GM21367 (cell line): ENCODE measurements around the gene LRRN2.

Experiments used
- ATAC-seq: cut with Tn5 transposase; IDR thresholded peaks from one replicate; pipeline ENCODE4 v1.9.1; 2021; ENCODE audit not compliant: unreplicated experiment

Gene LRRN2

DNA sequence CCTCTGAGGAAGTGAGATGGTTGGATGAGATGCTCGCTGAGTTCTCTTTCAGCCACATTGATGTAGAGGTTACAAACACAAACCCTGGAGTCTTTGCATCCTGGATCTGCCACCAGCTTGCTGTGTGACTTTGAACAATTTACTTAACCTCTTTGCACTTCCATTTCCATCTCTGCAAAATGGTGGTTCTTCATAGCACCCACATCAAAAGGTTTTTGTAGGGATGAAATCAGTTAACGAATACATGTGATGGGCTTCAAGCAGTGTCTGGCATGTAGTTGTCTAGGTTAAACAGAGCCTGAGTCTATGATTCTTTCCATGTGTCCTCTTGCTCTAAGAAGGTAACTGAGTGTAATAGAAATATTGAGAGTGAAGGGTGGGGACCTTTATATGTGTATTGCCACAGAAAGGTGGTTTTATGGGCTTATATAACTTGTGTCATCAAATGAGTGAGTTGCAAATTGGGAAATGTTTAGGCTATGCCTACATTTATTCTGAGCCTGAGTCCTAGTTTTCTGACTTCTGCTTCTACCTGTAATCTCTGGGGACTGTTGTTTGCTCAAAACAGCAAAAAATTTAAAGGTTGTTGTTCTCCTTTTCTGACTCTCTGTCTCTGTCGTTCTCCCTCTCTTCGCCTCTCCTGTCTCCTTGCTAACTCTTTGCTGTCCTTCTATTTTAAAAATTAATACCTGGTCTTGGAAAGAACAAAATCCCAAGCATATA lies 27.3 kb upstream of the LRRN2 start:
- ATAC-seq = no peak

DNA sequence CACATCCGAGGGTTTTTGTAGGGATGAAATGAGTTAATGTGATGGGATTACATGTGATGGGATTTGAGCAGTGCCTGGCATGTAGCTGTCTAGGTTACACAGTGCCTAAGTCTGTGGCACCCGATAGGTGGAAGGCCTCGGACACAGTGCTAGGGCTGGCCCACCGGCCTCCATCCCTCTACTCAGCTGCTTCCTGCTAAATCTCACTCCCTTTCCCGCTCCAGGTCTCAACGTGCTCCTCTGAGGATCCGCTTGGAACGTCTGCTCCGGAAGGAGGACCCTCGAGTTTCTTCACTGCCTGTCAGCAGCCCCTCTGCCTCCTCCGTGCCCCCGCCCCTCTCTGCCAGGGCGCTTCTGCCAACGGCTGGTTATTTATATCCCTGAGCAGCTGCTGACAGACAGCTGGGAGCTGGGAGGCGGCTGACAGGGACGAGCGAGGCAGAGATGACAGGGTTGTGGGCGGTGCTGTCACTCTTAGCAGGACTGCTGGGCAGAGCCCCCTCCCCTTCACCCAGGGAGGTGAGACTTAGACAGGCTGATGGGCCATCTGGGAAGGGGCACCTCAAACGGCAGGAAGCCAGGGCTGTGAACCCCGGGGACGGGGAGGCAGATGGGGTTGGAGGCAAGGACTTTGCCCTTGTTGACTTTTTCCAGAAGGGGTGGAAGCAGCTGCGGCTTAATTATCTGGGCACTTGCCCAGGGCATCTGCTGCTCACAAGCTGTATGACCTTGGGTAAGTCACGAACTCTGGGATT lies 26.6 kb upstream of the LRRN2 start:
- ATAC-seq = no peak

DNA sequence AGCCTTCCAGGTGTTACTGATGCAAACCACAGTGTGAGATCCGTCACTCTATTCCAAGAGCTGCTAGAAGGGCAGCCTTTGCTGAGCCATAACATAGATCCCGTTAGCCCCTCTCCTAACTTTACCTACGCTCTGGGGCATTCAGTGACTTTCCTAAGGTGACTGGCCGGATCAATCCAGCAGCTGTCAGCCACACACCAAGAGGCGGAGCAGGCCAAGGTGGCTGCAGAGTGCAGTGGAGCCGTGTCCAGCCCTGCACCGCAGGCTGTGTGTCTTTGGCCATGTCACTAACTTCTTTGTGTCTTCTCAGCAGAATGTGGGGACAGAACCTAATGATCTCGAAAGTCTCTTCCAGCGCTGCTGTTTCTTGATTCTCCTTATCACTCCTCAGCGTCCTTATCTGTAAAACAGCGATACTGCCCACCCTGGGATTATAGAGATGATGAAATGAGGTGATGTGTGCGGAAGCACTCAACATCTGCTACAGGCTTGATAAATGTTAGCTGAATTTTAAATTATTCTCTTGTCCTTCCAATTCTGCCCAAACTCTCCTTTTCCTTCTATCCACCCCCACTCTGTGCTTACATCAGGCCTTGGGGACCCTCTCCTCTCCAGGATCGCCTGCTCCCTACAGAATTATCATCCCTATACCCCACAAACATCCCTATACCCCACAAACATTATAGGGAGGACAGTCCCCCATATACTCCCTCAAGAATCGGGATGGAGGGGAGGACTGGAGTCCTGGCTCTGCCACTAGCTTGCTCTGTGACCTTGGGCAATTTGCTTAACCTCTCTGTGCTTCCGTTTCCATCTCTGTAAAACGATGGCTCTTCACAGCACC lies 25.8 kb upstream of the LRRN2 start:
- ATAC-seq = no peak

DNA sequence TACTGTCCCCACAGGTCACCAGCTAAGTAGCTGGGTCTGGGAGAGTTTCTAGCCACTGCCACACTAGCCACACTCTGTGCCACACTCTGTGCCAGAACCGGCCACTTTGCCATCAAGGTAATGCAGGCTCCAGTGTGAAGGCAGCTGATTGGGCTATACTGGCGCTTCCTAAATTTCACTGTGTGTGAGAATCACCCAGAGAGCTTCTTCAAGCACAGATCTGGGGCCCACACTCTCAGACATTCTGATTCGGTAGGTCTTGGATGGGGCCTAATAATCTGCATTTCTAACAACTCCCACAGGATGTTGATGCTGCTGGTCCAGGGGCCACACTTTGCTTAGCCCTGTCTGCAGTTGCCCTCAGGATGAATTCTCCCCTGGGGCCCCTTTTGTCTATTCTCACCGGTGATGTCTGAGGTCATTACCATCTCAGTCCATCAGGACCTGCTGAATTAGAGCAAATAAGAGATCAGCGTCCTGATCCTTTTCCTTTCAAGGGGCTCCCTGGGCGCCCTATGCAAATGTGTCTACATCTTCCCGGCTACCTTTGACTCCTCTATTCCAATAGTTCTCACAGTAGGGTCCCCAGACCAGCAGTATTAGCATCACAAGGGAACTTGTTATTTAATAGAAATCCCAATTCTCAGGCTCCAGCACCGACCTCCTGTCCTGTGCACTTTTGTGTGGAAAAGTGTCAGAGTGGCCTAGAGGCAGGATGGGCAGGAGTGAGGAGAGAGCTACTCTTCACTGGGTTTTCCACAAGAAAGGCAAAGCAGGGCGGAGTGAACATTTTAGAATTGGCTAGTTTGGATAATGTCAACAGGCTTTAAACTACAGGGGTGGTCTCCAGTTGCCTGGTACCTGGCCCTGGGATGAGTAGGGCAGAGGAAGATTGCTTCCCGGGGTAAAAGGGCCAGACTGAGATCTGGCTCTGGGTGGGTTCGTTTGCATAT lies 24.7 kb upstream of the LRRN2 start:
- ATAC-seq = no peak

DNA sequence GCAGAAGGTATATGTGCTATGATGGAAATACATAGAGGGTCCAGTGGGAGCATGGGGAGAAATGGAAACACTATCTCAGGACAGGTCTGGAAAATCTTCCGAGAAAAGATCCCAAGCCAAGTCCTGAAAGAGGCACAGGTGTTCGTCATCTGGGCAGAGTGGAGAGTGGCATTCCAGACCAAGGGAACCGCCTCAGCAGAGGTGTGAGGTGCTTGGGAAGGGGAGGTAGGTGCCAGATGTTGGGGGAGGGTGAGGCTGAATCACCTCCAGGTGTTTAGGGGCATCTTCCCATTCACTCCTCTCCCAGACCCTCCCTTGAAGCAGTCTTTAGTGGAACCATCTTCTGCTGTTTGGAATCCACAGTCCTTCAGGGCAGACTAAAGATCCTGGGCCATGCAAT lies 23.5 kb upstream of the LRRN2 start:
- no peak for ATAC-seq

DNA sequence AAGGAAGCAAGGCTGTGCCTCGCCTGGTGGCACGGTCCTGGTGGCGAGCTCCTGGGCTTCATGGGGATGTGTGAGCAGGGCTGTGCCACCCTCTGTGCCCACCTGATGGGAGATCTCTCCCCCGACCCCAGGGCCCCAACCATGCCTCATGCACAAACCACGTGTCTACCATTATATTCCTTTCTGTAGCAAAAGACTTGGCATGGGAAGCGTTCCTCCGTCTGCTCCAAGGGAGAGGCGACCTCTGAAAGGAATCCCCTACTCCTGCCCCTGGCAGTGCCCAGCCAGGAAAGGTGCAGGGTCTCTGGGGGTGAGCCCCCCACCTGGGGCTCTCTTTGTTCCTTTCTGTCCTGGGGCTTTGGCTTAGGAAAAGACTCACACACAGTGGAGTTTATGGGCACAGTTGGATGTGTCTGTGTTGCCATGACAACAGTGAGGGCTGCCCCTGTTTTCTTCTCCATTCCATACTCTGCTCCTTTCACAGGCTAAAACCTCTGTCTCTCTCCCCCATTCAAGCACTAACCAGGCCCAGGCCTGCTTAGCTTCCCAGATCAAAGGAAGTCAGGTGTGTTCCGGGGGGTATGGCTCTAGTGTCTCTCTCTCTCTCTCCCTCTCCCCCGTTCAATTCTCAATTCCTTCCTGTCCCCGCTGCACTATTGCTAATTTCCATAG lies 21.4 kb upstream of the LRRN2 start:
- no peak for ATAC-seq

DNA sequence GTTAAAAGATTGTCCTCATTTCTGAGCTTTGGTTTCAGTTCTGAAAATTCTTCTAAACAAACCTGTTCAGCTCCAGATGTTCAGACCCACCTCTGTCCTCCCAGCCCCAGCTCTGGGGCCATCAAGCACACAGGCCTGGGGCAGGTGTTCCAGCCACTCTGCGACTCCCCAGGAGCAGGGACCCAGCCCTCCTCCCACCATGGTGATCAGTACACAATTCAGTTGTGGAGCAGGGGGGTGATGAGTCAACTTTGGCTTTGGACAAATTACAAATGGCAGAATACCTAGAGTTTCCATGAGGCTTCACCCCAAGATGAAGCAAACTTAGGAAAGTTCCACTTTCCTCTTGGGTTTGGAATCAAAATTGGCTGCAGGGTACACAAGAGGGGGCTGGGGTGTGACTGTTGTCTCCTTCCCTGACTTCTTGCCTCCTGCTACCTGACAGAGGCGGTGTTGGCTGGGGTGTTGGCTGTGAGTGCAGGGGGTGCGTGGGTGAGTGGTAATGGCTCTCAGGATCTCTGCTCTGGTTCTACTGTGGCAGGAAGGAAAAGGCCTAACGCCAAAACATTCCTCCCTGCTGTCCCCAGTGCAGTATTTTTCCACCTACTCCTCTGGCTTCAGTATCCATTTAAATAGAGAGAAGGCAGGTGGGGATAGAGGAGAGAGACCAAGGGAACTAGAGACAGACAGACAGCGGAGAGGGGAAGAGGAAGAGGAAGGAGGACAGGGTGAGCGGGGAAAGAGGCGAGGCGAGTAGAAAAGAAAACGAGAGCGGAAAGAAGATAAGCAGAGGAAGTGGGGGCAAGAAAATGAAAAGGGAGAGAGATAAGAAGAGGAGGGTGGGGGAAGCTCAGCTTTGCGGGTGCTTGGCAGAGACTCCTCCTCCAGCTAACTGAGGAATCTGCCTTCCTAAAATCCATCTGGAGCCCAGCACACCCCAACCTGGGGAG lies 20.6 kb upstream of the LRRN2 start:
- no peak for ATAC-seq

DNA sequence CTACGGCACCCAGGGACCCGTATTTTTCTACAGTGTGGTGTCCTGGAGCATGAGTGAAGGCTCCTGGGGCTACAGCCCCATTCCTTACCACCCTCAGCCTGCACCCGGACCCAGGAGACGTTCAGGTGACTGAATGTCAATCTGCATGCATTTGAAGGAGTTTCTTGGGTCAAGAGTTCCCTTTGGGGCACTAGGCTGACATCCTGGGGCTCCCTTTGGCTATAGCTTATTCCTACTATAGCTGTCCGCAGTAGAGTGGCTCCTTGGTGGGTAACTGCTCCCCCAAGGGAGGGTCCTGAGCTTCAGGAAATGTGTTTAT lies 19.9 kb upstream of the LRRN2 start:
- no peak for ATAC-seq

DNA sequence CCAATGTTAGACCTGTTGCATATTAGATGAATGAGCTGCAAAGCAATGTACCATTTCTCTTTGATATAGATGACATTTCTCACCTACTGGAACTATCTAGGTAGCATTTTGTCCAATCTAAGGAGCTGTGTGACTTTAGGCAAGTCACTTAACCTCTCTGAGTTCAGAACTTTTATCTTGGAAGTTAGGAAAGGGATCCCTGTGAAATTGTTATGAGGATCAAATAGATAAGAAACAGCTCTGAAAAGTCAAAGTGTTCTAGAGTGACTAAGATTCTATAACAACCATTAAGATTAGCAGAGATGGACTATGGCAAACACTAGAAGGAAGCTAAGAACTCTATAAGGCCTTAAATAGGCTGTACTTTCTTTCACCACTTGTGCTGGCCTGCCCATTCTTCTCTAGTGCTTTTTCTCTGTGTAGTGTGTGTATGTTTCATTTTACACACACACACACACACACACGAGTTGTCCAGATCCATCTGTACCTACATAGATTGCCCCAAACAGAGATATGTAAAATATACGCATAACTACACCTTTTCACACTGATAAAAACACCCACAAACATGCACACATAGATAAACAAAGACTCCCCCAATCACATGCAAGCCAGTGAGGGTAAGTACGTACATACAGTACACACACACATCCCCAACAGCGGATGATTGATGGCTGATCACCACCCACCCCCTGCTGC lies 19.4 kb upstream of the LRRN2 start:
- ATAC-seq = no peak

DNA sequence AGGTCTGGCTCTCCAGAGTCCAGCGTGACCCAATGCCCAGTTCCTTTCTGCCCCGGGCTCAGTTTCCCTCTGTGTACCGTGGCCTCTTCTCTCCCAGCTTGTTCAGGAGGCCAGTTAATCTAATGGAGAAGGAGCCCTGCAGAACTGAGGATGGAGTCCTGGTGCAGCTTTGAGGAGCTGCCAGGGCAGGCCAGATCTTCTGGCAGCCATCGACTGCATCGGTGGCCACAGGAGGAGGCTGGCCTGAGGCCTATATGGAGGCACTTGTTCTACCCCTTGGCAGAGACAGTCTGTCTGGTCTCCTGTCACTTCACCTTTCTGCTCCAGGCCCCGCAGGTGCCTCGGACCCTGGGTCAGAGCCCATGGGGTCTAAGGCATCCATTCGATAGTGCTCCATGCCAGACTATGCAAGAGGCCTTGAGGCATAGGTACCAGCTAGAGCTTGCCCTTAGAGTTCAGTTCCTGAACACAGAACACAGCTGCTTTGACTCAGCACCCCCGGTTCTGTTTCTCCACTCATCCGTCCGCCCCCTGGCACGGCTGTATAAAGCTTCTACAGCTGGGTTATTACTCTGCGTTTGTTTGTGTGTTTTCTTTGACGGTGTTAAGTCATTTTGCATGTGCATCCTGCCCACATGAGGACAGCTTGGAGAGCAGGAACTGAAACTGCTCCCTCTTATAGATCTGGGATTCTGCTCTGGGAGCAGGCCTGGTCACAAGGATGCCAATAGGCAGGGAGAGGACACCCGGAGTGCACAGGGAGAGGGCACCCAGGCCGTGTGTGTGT lies 18.5 kb upstream of the LRRN2 start:
- no peak for ATAC-seq

DNA sequence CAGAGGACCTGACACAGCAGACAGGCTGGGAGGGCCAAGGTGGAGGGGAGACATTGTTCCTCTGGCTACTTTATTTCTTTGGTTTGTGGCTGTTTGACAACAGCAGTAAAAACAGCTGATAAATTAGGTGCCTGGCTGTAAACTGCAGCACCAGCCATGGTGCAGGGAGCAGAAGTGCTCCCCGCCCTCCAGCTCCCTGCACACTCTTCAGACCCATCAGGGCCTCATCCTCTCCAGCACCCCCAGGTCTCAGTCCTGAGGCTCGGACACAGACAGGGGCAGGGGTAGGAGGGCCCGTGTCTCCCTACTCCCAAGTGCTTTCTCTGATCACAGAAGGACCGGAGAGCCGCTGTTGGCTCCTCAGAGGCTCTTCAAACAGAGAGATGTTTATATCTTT lies 17.7 kb upstream of the LRRN2 start:
- no peak for ATAC-seq

DNA sequence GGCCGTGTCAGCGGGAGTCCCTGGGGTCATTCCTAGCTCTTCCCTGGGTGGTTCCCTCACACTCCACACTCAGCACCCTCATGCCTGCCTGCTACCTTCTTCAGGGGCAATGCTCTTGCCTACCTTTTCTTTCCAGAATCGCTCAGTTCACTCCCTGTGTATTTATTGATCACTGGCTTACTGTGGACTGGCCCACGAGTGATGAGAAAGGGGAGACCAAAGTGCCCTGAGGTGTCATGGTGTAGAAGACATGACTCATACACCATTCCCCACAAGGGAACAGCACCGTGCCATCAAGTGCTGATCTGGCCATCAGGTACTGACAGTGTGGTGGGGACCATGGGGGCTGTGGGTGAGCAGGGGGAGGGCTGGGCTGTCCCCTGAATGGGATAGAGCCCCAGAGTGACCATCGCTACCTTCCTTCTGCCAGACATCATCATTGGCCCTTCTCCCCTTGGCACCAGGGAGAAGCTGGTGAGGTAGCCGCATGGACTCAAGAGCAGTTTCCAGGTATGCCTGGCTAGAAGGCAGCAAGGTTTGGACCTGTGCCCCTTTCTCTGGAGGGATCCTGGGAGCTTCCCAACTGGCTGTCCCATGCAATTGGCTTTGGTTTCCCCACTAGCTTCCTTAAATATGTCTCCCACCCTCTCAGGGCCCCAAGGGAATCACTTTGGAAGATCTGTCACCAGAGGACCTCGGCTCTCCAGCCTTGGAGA lies 17.2 kb upstream of the LRRN2 start:
- no peak for ATAC-seq

DNA sequence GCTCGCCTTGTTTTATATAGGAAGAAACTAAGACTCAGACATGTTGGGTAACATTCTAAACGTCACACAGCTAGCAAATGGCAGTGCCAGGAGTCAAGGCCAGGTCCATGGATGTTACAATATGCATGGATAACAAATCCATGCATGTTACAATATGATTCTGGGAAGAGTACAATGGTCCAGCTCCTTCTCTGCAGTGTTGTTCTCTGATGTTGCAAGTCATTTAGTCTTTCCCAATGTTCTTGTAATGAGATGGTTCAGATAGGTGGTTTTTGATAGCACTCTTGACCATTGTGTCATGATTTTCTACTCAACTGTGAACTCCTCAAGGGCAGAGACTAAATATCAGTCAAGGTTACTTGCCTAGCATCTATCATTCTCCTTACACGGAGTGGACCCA lies 15.7 kb upstream of the LRRN2 start:
- ATAC-seq = no peak

DNA sequence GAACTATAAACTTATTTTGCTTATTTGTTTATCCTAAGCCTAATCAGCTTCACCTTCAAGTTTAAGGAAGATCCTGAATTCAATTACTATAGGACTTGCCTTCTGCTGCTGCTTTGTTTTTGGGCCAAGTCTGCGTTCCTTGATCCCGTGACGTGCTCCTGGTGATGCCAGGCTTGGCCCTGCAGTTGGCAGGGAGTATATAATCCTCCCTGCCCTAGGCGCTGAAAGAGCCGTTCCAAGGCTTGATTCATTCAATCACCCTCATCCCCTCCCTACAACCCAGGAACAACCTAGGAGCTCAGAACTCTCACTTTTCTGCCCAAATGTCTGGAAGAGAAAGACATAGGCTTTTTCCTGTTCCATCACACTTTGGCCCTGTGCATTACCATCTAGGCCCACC lies 12.4 kb upstream of the LRRN2 start:
- no peak for ATAC-seq

DNA sequence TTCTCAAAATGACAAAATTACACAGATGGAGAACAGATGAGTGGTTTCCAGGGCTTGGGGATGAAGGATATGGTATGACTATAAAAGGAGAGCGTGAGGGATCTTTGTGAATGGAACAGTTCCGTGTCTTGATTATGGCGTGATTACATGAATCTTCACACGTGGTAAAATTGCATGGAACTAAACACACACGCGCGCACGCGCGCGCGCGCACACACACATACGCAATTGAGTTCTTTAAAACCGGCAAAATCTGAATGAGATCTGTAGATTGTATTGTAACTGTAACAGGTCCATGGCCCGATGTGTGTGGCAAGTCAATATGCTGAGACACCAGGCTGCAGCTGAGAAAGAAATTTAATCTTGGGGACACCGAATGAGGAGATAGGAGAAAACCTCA lies 11.1 kb upstream of the LRRN2 start:
- no peak for ATAC-seq

DNA sequence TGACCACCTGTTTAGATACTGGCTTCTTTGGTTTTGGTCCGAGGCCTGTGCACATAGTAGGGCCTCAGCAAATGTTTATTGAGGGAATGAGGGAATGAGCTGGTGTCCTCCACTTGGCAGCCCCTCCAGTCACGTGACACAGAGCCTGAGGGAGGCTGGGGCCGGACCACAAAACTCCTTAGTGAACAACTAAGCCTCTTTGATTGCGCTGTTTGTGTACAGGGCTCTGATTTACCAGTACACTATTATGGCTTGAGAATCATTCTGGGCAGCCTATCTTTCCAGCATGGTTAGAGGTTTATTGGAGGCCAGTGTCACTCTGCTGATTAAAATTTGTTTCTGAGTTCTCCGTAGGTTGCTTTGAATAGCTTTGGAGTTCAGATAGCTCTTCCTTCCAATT lies 10.2 kb upstream of the LRRN2 start:
- ATAC-seq = no peak

DNA sequence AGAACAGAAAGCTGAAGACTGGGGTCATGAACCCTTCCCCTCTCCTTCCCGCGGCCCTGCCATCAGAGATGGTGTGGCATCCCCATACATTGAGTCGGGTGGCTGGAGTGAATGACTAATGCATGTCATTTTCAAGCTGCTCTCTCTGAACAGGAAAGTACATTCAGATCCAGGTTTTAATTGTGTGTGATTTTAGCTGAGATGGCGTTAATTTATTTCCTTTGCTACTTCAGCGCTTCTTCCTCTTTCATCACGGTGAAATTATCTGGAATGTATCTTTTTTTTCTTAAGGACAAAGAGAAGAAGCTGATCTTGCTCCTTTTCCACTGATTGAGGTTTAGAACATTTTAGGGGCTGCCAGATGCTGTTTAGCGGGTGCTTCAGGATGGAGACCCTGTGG lies 8.6 kb upstream of the LRRN2 start:
- ATAC-seq = no peak
